HG03521 (cell line): ENCODE results near the gene RPS6KB1.
"Not testable (repeated sequence)": the region's sequence is repeated elsewhere in the genome, so short reads cannot be mapped to it uniquely, and the experiment has no call there.

Experiments
- ATAC-seq: cut with Tn5 transposase; IDR thresholded peaks from one replicate; pipeline ENCODE4 v1.9.1; 2021; ENCODE audit warnings: mild to moderate bottlenecking, moderate library complexity; ENCODE audit not compliant: unreplicated experiment

RPS6KB1 gene

DNA sequence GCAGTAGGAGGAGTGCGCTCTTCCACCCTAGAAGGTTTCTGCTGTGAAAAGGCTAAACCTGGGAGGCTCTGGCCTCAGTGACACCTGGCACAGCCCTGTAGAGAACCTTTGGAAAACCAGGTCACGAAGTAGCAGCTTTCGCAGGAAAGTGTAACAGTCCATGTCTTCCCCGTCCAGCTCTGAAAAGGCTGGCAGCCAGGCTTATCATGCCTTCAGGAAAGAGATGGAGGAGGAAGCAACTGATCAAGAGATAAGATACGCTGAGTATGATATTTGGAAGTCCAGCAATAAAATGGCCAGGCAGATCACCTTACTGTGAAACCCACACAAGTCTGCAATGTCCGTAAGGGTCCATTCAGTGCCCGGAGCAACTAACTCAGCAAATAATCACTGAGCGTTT lies 22.4 kb upstream of the RPS6KB1 start:
- no peak for ATAC-seq

DNA sequence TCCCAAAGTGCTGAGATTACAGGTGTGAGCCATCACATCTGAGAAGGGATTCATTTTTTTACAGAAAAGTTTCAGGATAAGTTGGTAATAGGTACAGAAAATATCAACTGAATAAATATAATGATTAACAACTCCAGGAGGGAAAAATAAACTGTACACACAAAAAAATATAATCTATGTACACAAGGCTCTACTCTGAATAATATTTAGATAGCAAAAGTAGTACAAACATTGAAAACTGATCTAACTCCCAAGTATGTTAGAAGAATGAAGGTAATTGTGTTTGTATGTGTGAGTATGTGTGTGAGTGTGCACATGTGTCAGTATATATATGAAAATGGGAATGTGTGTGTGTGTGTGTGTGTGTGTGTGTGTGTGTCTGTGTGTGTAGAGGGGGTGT lies 20.6 kb upstream of the RPS6KB1 start:
- no peak for ATAC-seq

DNA sequence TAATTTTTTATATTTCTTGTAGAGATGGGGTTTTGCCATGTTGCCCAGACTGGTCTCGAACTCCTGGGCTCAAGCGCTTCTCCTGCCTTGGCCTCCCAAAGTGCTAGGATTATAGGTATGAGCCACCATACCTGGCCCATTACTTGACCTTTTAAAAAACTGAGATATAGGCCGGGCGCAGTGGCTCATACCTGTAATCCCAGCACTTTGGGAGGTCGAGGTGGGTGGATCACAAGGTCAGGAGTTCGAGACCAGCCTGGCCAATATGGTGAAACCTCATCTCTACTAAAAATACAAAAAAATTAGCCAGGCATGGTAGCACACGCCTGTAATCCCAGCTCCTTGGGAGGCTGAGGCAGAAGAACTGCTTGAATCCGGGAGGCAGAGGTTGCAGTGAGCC lies 19.5 kb upstream of the RPS6KB1 start:
- not testable (repeated sequence) for ATAC-seq

DNA sequence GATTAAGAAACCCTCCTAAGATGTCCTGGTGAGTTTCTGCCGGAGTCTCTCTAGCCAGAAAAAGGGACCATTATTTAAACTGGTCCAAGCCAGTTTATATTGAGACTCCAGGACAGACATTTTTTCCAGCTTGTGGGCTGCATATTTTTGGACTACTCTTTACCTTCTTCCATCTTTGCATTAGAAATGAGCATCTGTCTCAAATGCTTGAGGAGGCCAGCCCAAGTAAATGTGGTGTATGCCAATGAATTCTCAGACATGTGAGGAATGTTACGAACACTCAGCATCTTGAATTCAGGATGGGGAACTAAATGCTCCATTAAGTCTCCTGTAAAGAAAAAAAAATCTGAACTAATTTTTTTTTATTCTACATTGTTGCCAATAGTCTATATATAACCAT lies 18.5 kb upstream of the RPS6KB1 start:
- ATAC-seq, result no peak

DNA sequence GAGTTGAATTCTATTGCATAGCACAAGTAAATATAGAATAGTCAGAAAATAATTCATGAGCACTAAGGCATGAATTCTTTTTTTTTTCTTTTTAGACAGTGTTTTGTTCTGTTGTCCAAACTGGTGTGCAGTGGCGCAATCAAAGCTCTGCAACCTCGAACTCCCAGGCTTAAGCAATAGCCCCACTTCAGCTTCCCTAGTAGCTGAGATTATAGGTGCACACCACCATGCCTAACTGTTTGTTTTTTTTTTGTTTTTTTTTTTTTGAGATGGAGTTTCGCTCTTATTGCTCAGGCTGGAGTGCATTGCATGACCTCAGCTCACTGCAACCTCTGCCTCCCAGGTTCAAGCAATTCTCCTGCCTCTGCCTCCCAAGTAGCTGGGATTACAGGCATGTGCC lies 16.8 kb upstream of the RPS6KB1 start:
- no peak for ATAC-seq

DNA sequence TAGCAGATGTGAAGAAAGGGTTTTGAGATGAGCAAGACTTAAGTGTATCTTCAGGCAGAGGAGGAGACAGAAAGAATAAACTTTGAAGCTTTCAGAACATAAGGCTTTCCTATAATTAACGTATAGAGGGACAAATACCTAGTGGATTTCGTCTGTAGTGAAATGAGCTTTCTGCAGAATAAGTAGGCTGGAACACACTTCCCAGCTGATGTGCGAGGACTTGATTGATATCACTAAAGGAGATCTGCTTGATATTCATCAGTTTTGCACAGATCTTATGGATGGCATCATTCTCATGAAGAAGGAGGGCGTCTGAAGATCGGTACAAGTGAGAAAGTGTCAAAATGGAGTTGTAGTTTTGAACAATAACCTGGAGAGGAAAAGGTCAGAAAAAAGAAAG lies 15.0 kb upstream of the RPS6KB1 start:
- no peak for ATAC-seq

DNA sequence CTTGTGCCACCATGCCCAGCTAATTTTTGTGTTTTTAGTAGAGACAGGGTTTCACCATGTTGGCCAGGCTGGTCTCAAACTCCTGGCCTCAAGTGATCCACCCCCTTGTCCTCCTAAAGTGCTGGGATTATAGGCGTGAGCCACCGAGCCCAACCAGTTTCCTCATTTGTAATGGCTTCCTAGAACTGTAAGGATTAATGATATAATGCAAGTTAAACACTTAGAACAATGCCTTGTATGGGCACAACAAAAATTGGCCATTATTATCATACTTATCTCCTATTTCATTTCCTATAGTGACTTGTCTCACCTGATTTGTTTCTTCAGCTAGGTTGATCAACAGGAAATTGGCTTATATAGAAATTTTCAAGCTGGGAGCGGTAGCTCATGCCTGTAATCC lies 14.3 kb upstream of the RPS6KB1 start:
- ATAC-seq, result no peak

DNA sequence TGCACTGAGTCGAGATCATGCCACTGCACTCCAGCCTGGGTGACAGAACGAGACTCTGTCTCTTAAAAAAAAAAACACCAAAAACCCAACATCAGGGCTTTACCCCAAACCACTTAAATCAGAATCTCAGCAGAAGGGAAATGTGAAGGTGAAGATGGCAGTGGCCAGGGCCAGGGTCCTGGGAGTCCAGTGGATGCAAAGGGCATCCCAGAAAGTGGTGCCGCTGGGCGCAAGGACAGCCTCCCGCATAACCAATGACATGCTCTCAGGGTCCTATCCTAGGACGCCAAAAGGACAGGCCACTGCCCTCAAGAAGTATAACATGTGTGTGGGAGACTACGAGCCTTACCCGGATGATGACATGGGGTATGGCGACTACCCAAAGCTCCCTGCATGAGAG lies 8.1 kb upstream of the RPS6KB1 start:
- no peak for ATAC-seq

DNA sequence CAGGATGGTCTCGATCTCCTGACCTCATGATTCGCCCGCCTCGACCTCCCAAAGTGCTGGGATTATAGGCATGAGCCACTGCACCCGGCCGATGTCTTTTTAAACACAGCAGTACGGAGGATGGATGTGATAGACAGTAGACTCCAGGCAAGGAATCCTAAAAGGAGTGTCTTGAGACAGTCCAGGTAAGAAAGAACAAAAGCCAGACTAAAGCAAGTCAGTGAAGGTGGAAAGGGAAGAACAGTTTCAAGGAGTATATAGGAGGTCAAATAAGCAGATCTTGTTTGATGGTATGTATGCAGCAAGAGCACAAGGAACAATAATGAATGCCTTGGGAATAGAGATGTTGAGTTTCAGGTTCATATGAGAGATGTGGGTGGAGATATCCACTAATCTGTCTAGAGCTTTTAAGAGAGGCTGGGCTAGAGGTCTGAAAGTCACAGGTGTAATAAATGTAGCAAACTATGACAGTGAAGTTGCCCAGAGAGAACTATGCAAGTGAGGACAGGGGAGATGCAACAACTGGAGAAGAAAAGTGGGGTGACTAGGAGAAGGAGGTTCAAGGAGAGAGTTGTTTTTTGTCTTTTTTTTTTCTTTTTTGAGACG lies 4.7 kb upstream of the RPS6KB1 start:
- ATAC-seq, result no peak

DNA sequence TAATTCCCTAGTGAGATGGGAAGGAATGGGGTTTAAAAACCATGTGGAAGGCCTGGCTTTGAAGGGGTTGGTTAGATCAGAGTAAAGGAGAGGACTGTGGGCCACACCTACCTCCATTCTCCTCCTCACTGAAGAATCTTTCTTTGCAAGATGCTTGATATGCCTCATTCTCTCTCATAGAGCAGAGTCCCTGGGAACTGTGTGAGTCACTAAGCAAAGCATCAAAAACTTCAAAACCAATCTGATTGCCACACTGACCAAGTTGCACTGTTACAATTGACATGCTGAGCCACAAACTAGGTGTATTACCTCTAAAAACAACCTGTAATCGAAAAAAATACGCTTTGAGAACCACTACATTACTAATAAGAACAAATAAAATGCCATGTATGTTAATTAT lies 2.2 kb upstream of the RPS6KB1 start:
- ATAC-seq, result no peak

DNA sequence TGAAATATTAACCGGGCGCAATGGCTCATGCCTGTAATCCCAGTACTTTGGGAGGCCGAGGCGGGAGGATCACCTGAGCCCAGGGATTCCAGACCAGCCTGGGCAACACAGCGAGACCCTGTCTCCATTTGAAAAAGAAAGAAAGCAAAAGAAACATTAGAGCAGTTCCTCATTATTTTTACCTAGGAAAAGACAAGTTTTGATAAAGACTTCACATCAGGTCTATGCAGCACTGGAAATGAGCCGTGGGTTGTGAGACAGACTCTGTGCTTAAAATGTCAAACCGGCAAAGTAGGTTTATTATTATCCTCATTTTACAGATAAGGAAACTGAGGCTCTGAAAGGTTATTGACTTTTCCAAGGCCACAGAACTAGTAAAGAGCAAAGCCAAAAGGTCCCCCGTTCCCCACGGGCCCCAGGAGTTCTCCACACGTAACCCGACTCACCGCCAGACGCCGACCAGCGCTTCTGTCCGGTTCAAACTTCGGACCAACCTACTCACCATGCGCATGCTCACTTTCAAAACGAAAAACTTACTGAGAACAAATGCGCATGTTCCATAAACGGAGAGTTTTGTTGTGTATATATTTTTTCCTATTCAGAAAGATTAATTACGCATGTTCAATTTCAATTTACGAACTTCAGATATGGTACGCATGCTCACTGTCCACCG lies 534 bp upstream of the RPS6KB1 start:
- peak; percentile 45 for ATAC-seq

DNA sequence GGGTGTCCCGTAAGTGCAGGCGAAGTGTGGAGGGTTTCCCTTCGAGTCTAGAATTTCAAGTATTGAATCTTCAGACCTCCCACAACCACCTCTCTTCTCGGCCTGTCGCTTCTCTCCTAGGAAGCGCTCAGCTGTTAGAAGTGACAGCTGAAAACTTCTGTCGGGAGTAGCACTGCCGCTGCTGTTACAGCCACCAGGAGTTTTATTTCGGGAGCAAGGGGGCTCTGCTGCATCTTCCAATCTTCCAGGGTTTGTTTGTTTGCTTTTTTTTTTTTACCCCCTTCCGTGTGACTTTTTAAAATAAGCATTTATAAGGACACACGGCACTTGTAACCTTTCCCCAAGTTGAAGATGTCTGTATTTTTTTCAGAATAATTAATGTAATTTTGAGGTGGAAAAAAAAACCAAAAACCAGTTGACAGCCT lies 767 bp downstream of the RPS6KB1 start:
- ATAC-seq, result no peak

DNA sequence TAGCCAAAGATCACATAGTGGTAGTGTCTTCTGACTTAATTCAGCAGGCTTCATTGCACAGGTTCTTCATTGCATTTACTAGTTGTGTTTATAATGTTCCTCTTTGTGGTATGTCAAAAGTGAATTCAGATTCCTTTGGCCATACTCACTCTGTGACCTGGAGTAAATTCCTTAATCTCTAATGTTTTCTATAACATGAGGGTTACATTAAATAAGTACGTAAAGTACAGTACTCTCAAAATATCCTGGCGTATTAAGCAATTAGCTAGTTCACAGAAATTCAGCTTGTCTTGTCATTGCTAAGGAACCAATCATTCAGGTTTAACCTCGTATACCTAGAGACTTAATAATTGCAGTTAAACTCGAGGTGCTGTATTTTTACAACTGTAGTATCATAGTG lies 4.2 kb downstream of the RPS6KB1 start:
- no peak for ATAC-seq

DNA sequence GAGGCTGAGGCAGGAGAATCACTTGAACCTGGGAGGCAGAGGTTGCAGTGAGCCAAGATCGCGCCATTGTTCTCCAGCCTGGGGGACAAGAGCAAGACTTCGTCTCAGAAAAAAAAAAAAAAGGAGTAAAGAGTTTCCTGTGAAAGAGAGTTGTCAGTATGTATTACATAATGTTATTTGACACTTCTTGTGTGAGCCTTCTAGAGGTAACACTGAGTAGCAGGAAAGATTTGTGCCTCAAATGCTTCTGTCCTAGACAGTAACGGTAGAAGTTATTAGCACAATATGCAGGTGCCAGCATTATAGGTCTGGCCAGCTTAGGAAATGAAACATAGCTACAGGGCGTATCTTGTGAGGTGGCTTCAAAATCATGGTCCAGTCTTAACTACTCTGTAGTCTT lies 6.2 kb downstream of the RPS6KB1 start:
- ATAC-seq, result no peak

DNA sequence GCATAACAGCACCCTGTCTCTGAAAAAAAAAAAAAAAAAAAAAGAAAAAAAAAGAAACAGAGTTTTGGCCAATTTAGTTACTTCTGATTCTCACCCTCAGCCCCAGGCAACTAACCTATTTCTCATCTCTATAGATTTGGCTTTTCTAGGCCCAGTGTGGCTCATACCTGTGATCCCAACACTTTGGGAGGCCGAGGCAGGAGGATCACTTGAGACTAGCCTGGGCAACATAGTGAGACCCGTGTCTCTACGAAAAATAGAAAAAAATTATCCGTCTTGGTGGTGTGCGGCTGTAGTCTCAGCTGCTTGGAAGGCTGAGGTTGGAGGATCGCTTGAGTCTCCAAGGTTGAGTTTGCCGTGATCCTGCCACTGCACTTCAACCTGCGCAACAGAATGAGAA lies 8.7 kb downstream of the RPS6KB1 start:
- ATAC-seq, result no peak

DNA sequence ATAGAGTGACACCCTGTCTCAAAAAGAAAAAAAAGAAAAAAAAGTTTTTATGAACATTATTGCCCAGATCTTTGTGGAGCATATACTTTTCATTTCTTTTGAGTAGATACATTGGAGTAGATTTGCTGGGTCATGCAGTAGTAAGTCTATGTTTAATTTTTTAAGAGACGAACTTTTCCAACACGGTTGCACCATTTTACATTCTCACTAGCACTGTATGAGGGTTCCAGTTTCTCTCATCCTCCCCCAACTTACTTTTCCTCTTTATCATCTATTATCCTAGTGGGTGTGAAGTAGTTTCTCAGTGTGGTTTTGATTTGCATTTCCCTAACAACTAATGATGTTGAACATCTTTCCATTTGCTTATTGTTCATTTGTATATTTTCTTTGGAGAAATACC lies 10.5 kb downstream of the RPS6KB1 start:
- no peak for ATAC-seq

DNA sequence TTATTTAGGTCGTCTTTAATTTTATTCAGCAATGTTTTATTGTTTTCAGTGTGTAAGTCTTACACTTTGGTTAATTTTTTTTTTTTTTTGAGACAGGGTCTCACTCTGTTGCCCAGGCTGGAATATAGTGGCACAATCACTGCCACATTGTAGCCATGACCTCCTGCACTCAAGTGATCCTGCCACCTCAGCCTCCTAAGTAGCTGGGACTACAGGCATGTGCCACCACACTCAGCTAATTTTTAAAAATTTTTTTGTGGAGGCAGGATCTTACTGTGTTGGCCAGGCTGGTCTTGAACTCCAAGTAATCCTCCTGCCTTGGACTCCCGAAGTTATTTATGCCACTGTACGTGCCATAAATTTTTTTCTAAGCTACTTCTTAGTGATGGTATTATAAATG lies 14.5 kb downstream of the RPS6KB1 start:
- no peak for ATAC-seq

DNA sequence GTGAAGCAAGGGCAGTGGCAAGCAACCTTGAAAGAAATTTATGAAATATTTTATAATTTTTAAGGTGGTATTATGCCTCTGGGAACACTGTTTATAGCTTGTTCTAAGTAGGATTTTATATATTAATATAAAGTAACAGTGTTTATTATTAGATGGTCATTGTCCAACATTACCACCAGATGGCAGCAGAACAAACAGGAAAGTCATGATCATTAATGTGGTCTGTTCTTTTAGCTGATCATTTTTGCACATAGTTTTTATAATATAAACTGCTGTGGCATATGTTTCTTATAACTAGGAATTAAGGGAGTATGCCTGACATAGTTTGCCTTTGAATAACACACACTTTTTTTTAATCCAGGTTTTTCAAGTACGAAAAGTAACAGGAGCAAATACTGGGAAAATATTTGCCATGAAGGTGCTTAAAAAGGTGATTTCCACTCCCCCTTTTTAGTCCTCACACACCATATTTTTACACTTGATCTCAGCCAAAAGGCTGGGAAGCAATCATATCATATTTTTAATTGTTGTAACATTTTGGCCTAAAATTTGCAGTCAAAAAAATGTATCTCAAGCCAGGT lies 21.4 kb downstream of the RPS6KB1 start:
- ATAC-seq, result no peak

DNA sequence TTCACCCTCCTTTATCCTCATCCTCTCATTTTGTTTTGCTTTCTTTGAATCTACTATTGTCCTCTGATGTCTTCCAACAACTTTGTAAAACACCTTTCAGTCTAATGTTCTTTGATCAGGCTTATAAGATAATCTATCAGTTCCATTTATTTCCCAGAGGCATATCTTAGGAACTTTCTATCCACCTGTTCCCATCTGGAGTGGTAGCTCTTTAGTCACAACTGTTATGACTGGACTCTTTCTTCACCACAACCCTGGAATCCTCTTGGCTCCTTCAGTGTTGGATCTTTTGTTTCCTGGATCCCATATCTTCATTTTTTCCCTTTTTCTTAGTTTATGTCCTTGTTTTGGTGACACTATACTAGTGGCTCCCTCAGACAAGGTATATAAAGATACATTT lies 23.5 kb downstream of the RPS6KB1 start:
- no peak for ATAC-seq

DNA sequence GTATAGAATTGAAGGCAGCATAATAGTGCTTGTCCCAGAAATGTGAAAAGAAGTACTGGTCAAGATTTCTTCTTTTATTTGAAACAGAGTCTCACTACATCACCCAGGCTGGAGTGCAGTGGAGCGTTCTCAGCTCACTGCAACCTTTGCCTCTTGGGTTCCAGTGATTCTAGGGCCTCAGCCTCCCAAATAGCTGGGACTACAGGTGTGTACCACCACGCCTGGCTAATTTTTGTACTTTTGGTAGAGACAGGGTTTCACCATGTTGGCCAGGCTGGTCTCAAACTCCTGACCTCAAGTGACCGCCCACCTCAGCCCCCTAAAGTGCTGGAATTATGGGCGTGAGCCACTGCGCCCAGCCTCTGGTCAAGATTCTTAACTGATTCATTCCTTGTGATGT lies 27.7 kb downstream of the RPS6KB1 start:
- ATAC-seq, result not testable (repeated sequence)

DNA sequence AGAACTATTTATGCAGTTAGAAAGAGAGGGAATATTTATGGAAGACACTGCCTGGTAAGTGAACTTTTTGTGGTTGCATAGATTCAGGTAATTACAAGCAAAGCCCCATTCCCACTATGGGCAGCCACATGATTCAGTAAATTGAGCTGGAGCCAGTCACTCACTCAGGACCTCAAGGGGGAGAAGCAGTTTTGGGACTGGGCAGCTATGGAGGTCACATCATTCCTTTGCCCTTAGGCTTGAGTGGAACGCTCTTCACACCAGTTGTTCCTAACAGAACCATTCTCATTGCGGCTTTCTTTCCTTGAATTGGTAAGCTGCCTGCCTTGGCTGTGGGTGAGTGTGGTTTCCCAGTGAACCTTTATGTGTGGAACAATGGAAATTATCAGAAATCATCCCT lies 37.2 kb downstream of the RPS6KB1 start:
- not testable (repeated sequence) for ATAC-seq

DNA sequence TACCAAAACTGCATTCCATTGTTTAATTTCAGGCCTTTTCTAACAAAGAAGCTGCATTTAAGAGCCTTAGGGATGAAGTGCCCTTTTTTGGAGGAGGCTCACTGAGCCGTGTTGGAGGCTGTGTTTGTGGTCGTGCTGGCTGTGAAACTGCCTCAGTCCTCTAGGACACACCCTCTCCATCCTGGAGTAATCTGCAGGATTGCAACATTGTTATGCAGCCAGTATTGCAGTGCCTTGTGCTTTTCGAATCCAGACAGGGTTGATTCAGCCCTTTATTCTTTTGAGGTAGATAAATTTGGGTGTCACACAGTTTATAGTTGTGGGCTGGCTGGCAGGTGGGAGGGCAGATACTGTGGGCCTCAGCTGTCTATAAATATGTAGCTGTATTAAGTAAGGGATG lies 37.8 kb downstream of the RPS6KB1 start:
- ATAC-seq, result not testable (repeated sequence)

DNA sequence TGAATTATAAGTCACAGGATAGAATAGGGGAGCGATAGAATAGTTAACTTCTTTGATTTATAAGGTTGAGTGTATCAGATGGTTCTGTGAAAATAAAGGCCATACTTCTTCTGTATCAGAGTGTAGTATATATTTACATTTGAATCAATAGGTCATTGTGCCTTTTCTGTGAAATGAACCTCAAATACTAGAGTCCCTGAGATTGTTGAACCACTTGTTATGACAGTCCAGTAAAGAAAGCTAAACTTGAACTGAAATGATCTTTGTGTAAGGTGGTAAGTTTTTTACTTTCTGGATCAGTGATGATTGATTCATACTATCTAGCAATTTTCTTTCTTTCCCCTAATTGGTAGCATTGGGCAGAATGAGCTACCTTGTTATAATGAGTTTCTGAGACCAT lies 40.4 kb downstream of the RPS6KB1 start:
- not testable (repeated sequence) for ATAC-seq
